GM19035 (cell line): ENCODE measurements around the gene NR1D2.
"Not testable (repeated sequence)": the region's sequence is repeated elsewhere in the genome, so short reads cannot be mapped to it uniquely, and the experiment has no call there.

Experiments used
- ATAC-seq: cut with Tn5 transposase; IDR thresholded peaks from one replicate; pipeline ENCODE4 v1.9.1; 2021; ENCODE audit not compliant: unreplicated experiment

Gene NR1D2

GRCh38 chr3:24002129-24002528 is 57.0 kb downstream of the NR1D2 start:
- no peak for ATAC-seq

- ATAC-seq = no peak
Observed at GRCh38 chr3:24003466-24003865, 58.4 kb downstream of the NR1D2 start.

- peak; percentile 82 for ATAC-seq
Observed at GRCh38 chr3:24004171-24004938, 59.3 kb downstream of the NR1D2 start.

DNA sequence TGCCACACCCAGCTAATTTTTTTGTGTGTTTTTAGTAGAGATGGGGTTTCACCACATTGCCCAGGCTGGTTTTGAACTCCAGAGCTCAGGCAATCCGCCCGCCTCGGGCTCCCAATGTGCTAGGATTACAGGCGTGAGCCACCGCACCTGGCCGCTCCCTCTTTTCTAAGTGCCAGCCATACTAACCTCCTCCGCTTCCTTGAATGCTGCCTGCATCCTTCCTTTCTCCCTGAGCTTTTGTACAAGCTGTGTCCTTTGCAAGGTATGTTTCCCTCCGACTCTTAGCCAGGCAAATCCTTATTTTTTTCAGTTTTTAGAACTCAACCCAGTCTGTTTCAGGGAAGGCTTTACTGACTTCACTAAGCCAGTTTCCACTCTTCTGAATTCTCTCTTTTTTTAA is 60.6 kb downstream of the NR1D2 start:
- ATAC-seq = no peak

DNA sequence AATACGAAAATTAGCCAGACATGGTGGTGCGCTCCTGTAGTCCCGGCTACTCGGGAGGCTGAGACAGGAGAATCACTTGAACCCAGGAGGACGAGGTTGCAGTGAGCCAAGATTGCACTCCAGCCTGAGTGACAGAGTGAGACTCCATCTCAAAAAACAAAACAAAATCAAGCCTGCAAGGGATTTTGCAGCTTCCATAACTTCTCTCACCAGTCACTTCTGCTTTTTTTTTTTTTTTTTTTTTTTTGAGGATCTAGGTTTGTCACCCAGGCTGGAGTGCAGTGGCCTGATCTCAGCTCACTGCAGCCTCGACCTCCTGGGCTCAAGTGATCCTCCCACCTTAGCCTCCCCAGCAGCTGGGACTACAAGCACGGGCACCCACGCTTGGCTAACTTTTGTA is 65.7 kb downstream of the NR1D2 start:
- not testable (repeated sequence) for ATAC-seq

GRCh38 chr3:24012589-24013269 is 67.6 kb downstream of the NR1D2 start:
- ATAC-seq = peak; percentile 60

DNA sequence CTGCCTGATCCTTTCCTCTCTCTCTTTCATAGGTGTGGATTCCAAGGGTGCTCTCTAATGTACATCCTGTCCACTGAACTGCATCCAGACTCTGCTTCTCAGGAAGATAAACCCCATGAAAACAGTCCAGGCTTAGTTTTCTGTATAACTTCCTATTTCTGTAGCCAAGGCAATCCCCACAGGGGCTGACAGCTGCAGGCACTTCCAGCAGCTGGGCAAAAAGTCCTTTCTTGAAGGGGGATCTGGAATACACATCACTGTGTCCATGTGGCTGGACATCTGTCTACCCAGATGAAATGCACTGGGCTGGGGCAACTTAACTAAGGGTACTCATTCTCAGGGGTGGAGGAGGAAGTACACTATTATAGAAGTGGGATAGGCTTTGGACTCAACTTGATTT is 72.2 kb downstream of the NR1D2 start:
- ATAC-seq = no peak

GRCh38 chr3:24018784-24019570 is 73.9 kb downstream of the NR1D2 start:
- no peak for ATAC-seq

GRCh38 chr3:24019585-24019984 is 74.5 kb downstream of the NR1D2 start:
- no peak for ATAC-seq

DNA sequence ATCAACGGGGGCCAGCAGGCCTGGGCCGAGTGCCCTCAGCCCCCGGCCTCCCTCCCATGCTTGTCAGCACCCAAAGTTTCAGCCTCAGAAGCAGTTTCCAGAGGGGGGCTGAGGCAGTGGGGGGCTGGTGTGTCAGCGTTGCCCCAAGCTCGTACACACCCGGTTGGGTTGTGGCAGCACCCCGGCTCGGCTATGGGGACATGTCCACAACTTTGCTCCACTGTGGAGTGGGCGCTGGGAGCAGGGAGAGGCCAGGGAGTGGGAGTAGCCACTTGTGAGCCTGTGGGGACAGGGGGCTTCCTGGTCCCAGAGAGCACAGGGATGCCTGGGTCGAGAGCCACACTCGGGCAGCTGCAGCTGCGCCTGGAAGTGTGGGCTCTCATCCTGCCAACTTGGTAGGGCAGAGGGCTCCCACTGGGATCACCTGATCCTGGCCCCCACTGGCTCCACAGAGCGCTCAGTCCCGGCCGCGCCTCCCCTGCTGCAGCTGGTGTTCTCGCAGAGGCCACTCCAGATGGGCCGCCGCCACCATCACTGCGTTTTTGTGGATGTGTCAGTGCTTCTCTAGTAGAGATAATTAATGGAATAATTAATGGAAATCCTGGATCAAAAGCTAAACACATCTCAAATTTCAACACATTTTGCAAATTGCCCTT is 75.1 kb downstream of the NR1D2 start:
- ATAC-seq = no peak

GRCh38 chr3:24023197-24023596 is 78.1 kb downstream of the NR1D2 start:
- ATAC-seq = no peak

GRCh38 chr3:24025805-24026204 is 80.7 kb downstream of the NR1D2 start:
- ATAC-seq = no peak

DNA sequence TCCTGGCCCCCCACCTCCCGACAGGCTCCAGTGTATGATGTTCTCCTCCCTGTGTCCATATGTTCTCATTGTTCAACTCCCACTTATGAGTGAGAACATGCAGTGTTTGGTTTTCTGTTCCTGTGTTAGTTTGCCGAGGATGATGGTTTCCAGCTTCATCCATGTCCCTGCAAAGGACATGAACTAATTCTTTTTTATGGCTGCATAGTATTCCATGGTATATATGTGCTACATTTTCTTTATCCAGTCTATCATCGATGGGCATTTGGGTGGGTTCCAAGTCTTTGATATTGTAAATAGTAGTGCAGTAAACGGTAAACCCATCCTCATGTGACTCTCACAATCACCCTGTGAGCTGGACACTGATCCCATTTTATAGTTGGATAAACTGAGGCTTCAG is 81.6 kb downstream of the NR1D2 start:
- ATAC-seq = not testable (repeated sequence)

- ATAC-seq = no peak
Observed at GRCh38 chr3:24027946-24028345, 82.9 kb downstream of the NR1D2 start.
